SH-SY5Y (cell line): ENCODE measurements around the gene ZSCAN31.

Source experiments
- GATA2 ChIP-seq: IDR thresholded peaks from 2 replicates; pipeline ENCODE4 v1.6.1; 2011; ENCODE audit warnings: mild to moderate bottlenecking, low read depth, low read length
- GATA3 ChIP-seq: IDR thresholded peaks from 2 replicates; pipeline ENCODE4 v1.6.1; 2011; ENCODE audit warnings: low read depth, mild to moderate bottlenecking, low read length, moderate library complexity

Gene ZSCAN31

GRCh38 chr6:28340310-28341095 is 4.6 kb upstream of the ZSCAN31 start:
- TF ChIP-seq GATA2 (no peak), GATA3 (no peak)

GRCh38 chr6:28337121-28337520 is 1.2 kb upstream of the ZSCAN31 start:
- TF ChIP-seq GATA3 (no peak), GATA2 (no peak)

- no peak for TF ChIP-seq GATA2
- no peak for TF ChIP-seq GATA3
Measured at GRCh38 chr6:28336284-28337120, 554 bp upstream of the ZSCAN31 start.

GRCh38 chr6:28335040-28335563 is 846 bp downstream of the ZSCAN31 start:
- no peak for TF ChIP-seq GATA3
- no peak for TF ChIP-seq GATA2

GRCh38 chr6:28334286-28335039 is 1.5 kb downstream of the ZSCAN31 start:
- TF ChIP-seq GATA2 (no peak), GATA3 (no peak)

GRCh38 chr6:28333599-28334018 is 2.3 kb downstream of the ZSCAN31 start:
- TF ChIP-seq GATA2, result no peak
- no peak for TF ChIP-seq GATA3

- TF ChIP-seq GATA3, result no peak
- no peak for TF ChIP-seq GATA2
Measured at GRCh38 chr6:28333047-28333446, 2.9 kb downstream of the ZSCAN31 start.

- TF ChIP-seq GATA3 (no peak), GATA2 (no peak)
Measured at GRCh38 chr6:28330041-28330440, 5.9 kb downstream of the ZSCAN31 start.

- TF ChIP-seq GATA2 (no peak), GATA3 (no peak)
Measured at GRCh38 chr6:28326371-28326948, 9.5 kb downstream of the ZSCAN31 start.

- TF ChIP-seq GATA3 (no peak), GATA2 (no peak)
Measured at GRCh38 chr6:28323813-28324424, 12.0 kb downstream of the ZSCAN31 start.

GRCh38 chr6:28322661-28323060 is 13.3 kb downstream of the ZSCAN31 start:
- TF ChIP-seq GATA3, result no peak
- TF ChIP-seq GATA2, result no peak

GRCh38 chr6:28315628-28316027 is 20.3 kb downstream of the ZSCAN31 start:
- TF ChIP-seq GATA3 (no peak), GATA2 (peak; percentile 44; the same call in 1 of the 2 replicates)

GRCh38 chr6:28312939-28313338 is 23.0 kb downstream of the ZSCAN31 start:
- TF ChIP-seq GATA3 (no peak), GATA2 (no peak)
